Coronary artery (tissue), 2 donors: ENCODE measurements around the gene ZNF575.

Experiments
- DNase-seq: peaks from one replicate; pipeline ENCODE4 v3.0.0-alpha.2; 2017; ENCODE audit warnings: low spot score
- H3K27ac ChIP-seq, 2 donors: fragments of 200-600 bp; sonication (generic); one replicate each; pipeline ENCODE4 v1.5.1; 2016 to 2019
- H3K4me3 ChIP-seq: fragments of 200-600 bp; sonication (generic); 2 replicates; pipeline ENCODE4 v1.5.1; 2016; ENCODE audit warnings: mild to moderate bottlenecking, moderate library complexity
- TF ChIP-seq, protein P1 (sequence below): fragments of 200-600 bp; sonication (generic); IDR thresholded peaks from one replicate; pipeline ENCODE4 v1.5.1; 2019; ENCODE audit warnings: antibody characterized with exemption

The ZNF575 gene, protein sequence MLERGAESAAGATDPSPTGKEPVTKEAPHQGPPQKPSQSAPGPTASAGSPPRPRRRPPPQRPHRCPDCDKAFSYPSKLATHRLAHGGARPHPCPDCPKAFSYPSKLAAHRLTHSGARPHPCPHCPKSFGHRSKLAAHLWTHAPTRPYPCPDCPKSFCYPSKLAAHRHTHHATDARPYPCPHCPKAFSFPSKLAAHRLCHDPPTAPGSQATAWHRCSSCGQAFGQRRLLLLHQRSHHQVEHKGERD

DNA sequence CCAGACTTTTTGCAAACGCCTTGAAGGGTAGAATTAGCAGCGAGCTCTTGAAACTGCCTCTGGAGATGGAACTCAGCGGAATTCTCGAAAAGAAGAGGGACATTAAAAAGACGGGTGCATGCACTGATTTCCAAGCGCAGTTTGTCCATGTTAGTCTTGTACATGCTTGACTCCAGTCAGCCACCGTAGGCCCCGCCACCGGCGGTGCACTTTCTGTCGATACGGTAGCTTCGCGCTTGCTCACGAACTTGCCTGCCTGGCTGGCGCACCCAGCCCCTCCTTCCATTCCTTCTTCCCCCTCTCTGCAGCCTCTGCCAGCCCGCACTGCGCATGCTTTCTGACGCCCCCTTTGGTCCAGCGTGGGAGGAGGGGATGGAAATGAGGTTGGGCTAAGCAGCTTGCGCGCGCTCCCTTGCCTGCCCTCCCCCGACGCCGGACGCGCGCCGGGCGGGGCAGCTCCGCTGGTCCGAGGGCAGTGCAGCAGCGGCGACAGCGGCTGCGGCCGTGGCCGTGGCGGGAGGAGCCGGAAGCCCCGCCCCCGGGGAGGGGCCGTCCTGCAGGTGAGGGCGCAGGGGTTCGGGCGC is at the start of gene ZNF575:
ZNF575 (plus strand) TSS at position 227 of the 584 bp plus-strand sequence. CDS start 1,235 bp downstream, outside the sequence.
- DNase-seq: peak; percentile 96

DNA sequence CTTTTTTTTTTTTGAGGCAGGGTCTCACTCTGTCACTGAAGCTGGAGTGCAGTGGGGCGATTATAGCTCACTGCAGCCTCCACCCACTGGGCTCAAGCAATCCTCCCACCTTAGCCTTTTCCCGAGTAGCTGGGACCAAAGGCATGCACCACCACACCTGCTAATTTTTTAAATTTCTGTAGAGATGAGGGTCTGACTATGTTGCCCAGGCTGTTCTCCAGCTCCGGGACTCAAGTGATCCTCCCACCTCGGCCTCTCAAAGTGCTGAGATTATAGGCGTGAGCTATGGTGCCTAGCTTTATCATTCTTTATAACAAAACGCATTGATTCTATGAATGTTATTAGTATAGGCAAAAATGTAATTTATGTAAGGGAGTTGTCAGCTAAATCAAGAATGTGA is 49.7 kb upstream of the ZNF575 start:
- no peak overlapping the region for H3K4me3 ChIP-seq
- no peak overlapping the region for H3K27ac ChIP-seq
- DNase-seq: no peak
- TF ChIP-seq, protein P1, sequence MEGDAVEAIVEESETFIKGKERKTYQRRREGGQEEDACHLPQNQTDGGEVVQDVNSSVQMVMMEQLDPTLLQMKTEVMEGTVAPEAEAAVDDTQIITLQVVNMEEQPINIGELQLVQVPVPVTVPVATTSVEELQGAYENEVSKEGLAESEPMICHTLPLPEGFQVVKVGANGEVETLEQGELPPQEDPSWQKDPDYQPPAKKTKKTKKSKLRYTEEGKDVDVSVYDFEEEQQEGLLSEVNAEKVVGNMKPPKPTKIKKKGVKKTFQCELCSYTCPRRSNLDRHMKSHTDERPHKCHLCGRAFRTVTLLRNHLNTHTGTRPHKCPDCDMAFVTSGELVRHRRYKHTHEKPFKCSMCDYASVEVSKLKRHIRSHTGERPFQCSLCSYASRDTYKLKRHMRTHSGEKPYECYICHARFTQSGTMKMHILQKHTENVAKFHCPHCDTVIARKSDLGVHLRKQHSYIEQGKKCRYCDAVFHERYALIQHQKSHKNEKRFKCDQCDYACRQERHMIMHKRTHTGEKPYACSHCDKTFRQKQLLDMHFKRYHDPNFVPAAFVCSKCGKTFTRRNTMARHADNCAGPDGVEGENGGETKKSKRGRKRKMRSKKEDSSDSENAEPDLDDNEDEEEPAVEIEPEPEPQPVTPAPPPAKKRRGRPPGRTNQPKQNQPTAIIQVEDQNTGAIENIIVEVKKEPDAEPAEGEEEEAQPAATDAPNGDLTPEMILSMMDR: no peak

More for the DNA sequence above, at the start of gene ZNF575:
- H3K4me3 ChIP-seq: peak within 1 kb of the TSS; percentile 80
- peak within 1 kb of the TSS; percentile 85 to 97 for H3K27ac ChIP-seq
- TF ChIP-seq, protein P1: no peak

DNA sequence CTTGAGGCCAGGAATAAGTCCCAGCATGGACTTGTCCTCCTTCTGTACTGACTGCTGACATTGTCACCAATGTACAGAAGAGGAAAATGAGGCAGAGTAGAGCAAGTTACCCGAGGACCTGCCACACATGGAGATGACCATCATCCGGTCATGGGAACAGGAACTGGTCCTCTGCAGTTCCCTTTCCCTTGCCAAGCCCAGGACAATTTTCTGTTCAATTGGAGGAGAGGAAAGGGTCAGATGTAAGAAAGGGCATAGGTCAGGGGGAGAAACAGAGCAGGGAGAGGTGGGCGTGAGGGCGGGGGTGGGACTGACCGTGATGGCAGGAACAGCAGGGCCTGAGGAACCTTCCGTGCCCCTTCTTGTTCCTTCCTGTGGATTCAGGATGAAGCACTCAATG is 47.0 kb upstream of the ZNF575 start:
- DNase-seq: no peak
- H3K27ac ChIP-seq: no peak overlapping the region
- TF ChIP-seq, protein P1: no peak
- H3K4me3 ChIP-seq: no peak overlapping the region

DNA sequence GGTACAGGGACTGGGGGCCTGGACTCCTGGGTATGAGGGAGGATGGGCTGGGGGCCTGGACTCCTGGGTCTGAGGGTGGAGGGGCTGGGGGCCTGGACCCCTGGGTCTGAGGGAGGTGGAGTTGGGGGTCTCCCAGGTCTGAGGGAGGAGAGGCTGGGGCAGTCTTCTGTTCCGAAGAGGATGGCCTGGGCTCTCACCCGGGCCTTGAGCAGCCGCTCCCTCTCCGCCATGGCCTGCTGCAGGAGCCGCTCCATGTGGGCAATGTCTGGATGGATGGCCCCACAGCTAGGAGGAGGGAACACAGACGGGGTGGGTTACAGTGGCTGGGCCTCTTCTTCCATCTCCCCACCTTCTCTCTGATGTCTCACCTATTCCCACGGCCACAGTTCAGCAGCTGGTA is 46.6 kb upstream of the ZNF575 start:
- Histone ChIP-seq H3K4me3 (no peak overlapping the region), H3K27ac (no peak overlapping the region)
- TF ChIP-seq, protein P1: no peak
- no peak for DNase-seq

DNA sequence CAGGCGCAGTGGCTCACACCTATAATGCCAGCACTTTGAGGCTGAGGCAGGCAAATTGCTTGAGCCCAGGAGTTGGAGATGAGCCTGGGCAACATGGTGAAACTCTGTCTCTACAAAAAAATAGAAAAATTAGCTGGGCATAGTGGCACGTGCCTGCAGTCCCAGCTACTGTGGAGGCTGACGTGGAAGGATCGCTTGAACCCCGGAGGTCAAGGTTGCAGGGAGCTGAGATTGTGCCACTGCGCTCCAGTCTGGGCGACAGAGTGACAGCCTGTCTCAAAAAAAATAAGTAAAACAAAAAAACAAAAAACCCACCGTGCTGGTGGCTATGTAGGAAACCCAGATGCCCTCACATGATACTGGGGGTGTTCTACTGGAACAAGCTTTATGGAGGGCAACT is 44.8 kb upstream of the ZNF575 start:
- no peak overlapping the region for H3K27ac ChIP-seq
- TF ChIP-seq, protein P1: no peak
- no peak overlapping the region for H3K4me3 ChIP-seq
- DNase-seq: no peak

DNA sequence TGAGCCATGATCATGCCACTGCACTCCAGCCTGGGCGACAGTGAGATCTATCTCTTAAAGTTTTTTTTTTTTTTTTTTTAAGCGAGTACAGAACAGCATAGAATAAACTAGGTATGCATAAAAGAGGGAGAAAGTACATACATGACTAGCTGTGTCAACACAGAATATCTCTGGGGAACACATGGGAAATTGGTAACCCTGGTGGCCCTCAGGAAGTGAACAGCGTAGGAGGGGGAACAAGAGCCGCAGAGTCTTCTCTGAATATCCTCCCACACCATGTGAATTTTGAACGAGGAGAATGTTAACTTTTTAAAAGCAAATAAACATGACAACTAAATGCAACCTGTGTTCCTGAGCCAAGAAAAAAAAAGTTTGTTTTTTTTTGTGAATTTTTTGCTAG is 43.7 kb upstream of the ZNF575 start:
- no peak for DNase-seq
- TF ChIP-seq, protein P1: no peak
- H3K4me3 ChIP-seq: no peak overlapping the region
- no peak overlapping the region for H3K27ac ChIP-seq

DNA sequence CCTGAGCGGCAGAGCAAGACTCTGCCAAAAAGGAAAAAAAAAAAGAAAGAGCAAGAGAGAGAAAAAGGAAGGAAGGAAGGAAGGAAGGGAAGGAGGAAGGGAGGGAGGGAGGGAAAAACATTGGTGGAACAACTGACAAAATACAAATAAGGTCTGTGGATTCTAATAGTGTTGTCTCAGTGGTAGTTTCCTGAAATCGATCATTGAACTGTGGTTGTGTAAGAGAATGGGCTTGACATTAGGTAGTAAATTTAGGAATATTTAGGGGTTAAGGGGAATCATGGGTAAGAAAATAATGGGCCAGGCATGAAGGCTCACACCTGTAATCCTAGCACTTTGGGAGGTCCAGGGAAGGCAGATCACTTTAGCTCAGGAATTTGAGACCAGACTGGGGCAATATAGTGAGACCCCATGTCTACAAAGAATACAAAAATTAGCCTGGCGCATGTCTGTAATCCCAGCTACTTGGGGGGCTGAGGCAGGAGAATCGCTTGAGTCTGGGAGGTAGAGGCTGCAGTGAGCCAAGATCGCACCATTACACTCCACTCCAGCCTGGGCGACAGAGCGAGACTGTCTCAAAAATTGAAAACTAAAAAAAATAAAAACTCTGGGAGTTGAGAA is 42.9 kb upstream of the ZNF575 start:
- Histone ChIP-seq H3K4me3 (no peak overlapping the region), H3K27ac (no peak overlapping the region)
- no peak for DNase-seq
- TF ChIP-seq, protein P1: no peak
